Thoracic aorta (tissue), 2 donors: Measurements from ENCODE around the gene HBEGF. TPM values are rescaled to one million over a fixed set of nuclear protein-coding genes. Genes with fewer than 3 reads are reported as not detected.

Experiments used
- ATAC-seq: fragments of 150-250 bp; one replicate; pipeline ENCODE4 v1.8.0; 2017; ENCODE audit warnings: low read depth; ENCODE audit not compliant: insufficient number of reproducible peaks, low FRiP score
- DNase-seq: peaks from one replicate; pipeline ENCODE4 v3.0.0-alpha.2; 2020; ENCODE audit warnings: low spot score
- H3K27ac ChIP-seq, 2 donors: fragments of 200-600 bp; sonication (generic); 1 replicate in 1 of 2; 2 replicates in 1 of 2; pipeline ENCODE4 v1.5.1; 2016; ENCODE audit warnings: mild to moderate bottlenecking in 2 of 2, moderate library complexity in 2 of 2
- H3K27me3 ChIP-seq: fragments of 200-600 bp; sonication (generic); replicated peaks from 2 replicates; pipeline ENCODE4 v1.6.0; 2016; ENCODE audit warnings: mild to moderate bottlenecking; ENCODE audit not compliant: insufficient read depth
- H3K36me3 ChIP-seq: fragments of 200-600 bp; sonication (generic); one replicate; pipeline ENCODE4 v1.5.1; 2016
- H3K4me1 ChIP-seq, 2 donors: fragments of 200-600 bp; sonication (generic); 1 replicate in 1 of 2; 2 replicates in 1 of 2; pipeline versions ENCODE4 v1.5.1 to v1.6.0; 2016; ENCODE audit warnings: low read depth in 2 of 2, mild to moderate bottlenecking in 1 of 2; ENCODE audit not compliant: control insufficient read depth in 1 of 2
- H3K4me3 ChIP-seq: fragments of 200-600 bp; sonication (generic); 2 replicates; pipeline ENCODE4 v1.5.1; 2016; ENCODE audit warnings: mild to moderate bottlenecking
- H3K9me3 ChIP-seq: fragments of 200-600 bp; sonication (generic); 2 replicates; pipeline ENCODE4 v1.5.1; 2016
- total RNA-seq, 2 donors: library from RNA; depleted of rRNA; stranded (reverse); fragments of >200 nt; gene quantifications; one replicate each; pipeline versions ENCODE4 v1.1.0 to v1.2.3, GENCODE V29; 2016
- TF ChIP-seq, protein P1 (sequence below): fragments of 200-600 bp; sonication (generic); IDR thresholded peaks from one replicate; pipeline ENCODE4 v1.5.1; 2019; ENCODE audit warnings: antibody characterized with exemption

The HBEGF gene
- total RNA-seq, 2 donors from 2014 or later: 22.6 to 36.0 TPM

DNA sequence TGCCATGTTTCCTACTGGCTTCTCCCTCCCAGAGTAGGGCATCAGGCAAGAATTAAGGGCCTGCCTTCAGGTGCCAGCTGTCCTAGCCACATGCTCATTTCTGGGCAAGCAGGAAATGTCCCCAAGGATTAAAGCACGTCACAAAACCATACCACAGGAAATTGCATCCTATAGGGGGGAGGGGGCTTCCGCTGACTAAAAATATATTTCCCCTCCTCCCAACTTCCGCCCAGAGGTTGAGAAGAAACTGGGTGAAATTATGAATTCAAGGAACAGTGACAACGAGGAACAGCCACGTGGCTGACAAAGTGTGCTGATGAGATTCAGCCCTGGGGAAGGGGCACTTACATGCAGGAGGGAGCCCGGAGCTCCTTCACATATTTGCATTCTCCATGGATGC is 4.1 kb downstream of the HBEGF start:
- TF ChIP-seq, protein P1, sequence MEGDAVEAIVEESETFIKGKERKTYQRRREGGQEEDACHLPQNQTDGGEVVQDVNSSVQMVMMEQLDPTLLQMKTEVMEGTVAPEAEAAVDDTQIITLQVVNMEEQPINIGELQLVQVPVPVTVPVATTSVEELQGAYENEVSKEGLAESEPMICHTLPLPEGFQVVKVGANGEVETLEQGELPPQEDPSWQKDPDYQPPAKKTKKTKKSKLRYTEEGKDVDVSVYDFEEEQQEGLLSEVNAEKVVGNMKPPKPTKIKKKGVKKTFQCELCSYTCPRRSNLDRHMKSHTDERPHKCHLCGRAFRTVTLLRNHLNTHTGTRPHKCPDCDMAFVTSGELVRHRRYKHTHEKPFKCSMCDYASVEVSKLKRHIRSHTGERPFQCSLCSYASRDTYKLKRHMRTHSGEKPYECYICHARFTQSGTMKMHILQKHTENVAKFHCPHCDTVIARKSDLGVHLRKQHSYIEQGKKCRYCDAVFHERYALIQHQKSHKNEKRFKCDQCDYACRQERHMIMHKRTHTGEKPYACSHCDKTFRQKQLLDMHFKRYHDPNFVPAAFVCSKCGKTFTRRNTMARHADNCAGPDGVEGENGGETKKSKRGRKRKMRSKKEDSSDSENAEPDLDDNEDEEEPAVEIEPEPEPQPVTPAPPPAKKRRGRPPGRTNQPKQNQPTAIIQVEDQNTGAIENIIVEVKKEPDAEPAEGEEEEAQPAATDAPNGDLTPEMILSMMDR: no peak
- ATAC-seq (no peak), DNase-seq (no peak)
- Histone ChIP-seq H3K9me3 (no peaks in the 10 kb centered on the region), H3K27ac (peak overlapping the region; percentile 1 to 53), H3K4me1 (peaks cover 12 to 48% of the 10 kb centered on the region in 2 donors), H3K4me3 (no peak overlapping the region), H3K27me3 (no peaks in the 10 kb centered on the region), H3K36me3 (no peaks in the 10 kb centered on the region)

DNA sequence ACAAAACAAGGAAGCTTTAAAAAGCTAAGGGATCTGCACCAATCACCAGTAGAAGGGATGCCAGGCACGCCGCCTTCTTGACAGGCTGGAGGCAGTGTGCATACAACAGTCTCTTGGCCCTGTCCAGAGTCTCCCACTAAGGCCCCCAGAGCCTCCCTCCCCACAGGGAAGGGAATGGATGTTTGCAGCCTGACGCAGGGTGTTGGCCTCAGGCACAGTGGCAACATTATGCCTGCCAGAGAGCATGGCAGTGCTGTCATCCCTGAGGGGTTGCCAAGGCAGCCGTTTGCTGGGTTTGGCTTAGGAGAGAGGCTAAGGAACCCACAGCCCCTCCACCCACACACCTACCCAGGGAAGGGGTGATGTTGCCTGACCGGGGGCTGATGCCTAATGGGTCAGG is 4.8 kb downstream of the HBEGF start:
- ATAC-seq (peak; percentile 11), DNase-seq (peak; percentile 64)
- Histone ChIP-seq H3K9me3 (no peaks in the 10 kb centered on the region), H3K4me3 (no peak overlapping the region), H3K4me1 (peaks cover 8 to 49% of the 10 kb centered on the region in 2 donors), H3K36me3 (no peaks in the 10 kb centered on the region), H3K27ac (peak overlapping the region; percentile 1 to 53), H3K27me3 (no peaks in the 10 kb centered on the region)
- TF ChIP-seq, protein P1: no peak

DNA sequence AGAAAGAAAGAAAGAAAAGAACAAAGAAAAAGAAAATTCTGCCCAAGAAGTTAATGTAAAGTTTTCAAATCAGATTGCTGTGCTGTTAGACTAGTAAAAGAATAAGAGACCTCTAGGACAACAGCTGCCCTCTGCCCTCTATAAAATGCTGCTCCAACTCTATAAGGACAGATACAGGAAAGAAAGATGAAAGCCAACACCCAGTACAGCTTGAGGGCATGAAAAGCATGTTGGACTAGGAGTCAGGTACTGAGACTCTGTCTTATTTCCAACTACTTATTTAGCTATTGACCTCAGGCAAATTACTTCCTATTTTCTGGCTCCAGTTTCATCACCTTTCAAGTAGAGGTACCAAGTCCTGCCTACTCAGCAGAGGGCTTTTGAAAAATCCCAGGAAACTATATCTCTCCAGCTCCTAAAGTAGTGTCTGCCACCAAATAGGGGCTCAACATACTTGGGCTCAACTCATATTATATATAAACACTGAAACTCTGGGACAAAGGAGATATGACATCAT is 5.7 kb downstream of the HBEGF start:
- DNase-seq (no peak), ATAC-seq (no peak)
- H3K36me3 ChIP-seq: no peaks in the 10 kb centered on the region
- no peak overlapping the region for H3K4me3 ChIP-seq
- no peaks in the 10 kb centered on the region for H3K27me3 ChIP-seq
- no peak overlapping the region for H3K27ac ChIP-seq
- TF ChIP-seq, protein P1: no peak
- H3K9me3 ChIP-seq: no peaks in the 10 kb centered on the region
- H3K4me1 ChIP-seq: peaks cover 11 to 58% of the 10 kb centered on the region in 2 donors

DNA sequence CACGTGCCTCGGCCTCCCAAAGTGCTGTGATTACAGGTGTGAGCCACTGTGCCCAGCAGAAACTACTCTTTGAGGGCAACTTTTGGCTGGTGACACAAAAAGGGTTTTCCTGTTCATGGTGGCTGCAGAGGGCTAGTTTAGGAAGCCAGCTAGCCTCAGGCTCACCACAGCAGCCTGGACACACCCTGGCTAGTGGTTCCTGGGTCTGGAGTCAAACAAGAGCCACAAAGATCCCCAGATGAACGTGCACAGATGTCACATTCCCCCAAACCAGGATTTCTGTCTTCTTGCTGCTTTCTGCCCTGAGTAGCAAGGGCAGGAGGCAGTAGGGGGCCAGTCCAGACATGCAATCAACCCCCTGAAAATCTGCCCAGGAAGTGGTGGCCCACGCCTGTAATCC is 6.8 kb downstream of the HBEGF start:
- no peak overlapping the region for H3K4me3 ChIP-seq
- DNase-seq (no peak), ATAC-seq (no peak)
- H3K36me3 ChIP-seq: no peaks in the 10 kb centered on the region
- no peaks in the 10 kb centered on the region for H3K9me3 ChIP-seq
- H3K4me1 ChIP-seq: peaks cover 11 to 49% of the 10 kb centered on the region in 2 donors
- no peaks in the 10 kb centered on the region for H3K27me3 ChIP-seq
- TF ChIP-seq, protein P1: no peak
- no peak overlapping the region for H3K27ac ChIP-seq

DNA sequence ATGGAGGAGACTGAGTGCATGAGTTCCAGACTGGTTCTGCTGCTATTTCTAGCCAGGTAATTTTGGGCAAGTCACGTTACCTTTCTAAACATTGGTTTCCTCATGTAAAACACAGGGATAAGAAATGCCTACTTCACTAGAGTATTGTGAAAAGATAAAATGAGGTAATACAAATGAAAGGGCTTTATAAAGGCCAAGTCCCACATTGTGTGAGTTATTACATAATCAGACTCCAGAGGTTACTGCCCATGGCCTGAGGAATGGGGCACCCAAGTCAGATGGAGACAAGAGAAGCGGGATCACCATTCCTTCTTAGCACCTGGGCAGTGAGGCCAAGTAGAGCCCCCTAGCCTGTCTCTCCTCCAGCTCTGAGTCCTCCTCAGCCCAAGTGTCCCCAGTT is 7.5 kb downstream of the HBEGF start:
- Histone ChIP-seq H3K4me3 (no peak overlapping the region), H3K36me3 (no peaks in the 10 kb centered on the region), H3K9me3 (no peaks in the 10 kb centered on the region), H3K27ac (no peak overlapping the region), H3K4me1 (peaks cover 11 to 45% of the 10 kb centered on the region in 2 donors), H3K27me3 (no peaks in the 10 kb centered on the region)
- no peak for ATAC-seq
- TF ChIP-seq, protein P1: no peak
- no peak for DNase-seq
